ENCODE data around the gene NUDT19. TPM values are rescaled to one million over a fixed set of nuclear protein-coding genes. Genes with fewer than 3 reads are reported as not detected.
A peak's percentile ranks its signal among the peaks of the same experiment; 100 is the strongest.
"Not testable (repeated sequence)": the region's sequence is repeated elsewhere in the genome, so short reads cannot be mapped to it uniquely, and the experiment has no call there.

The NUDT19 gene
- total RNA-seq, 6 donors from 2014 or later = 9.4 to 21.6 (median 15.3) TPM

GRCh38 chr19:32653599-32653915, 38.1 kb upstream of the NUDT19 start:
- Histone ChIP-seq H3K4me1 (peaks cover 3 to 23% (median 15%) of the 10 kb centered on the region in 4 donors), H3K36me3 (peaks cover 5 to 58% (median 40%) of the 10 kb centered on the region in 4 donors), H3K27me3 (no peaks in the 10 kb centered on the region), H3K27ac (peak overlapping the region in 1 of 4 donors; percentile 11), H3K9me3 (no peaks in the 10 kb centered on the region), H3K4me3 (no peak overlapping the region)
- ATAC-seq (ENCODE audit: low FRiP score in 2 of 2) (no peak), DNase-seq (no peak)
- no peak for TF ChIP-seq POLR2A (IDR thresholded peaks at IDR 0.05)
- TF ChIP-seq EP300 (IDR thresholded peaks at IDR 0.05) = no peak
- TF ChIP-seq POLR2AphosphoS5 (IDR thresholded peaks at IDR 0.05) = no peak
- TF ChIP-seq, protein P1, sequence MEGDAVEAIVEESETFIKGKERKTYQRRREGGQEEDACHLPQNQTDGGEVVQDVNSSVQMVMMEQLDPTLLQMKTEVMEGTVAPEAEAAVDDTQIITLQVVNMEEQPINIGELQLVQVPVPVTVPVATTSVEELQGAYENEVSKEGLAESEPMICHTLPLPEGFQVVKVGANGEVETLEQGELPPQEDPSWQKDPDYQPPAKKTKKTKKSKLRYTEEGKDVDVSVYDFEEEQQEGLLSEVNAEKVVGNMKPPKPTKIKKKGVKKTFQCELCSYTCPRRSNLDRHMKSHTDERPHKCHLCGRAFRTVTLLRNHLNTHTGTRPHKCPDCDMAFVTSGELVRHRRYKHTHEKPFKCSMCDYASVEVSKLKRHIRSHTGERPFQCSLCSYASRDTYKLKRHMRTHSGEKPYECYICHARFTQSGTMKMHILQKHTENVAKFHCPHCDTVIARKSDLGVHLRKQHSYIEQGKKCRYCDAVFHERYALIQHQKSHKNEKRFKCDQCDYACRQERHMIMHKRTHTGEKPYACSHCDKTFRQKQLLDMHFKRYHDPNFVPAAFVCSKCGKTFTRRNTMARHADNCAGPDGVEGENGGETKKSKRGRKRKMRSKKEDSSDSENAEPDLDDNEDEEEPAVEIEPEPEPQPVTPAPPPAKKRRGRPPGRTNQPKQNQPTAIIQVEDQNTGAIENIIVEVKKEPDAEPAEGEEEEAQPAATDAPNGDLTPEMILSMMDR (IDR thresholded peaks at IDR 0.05) = no peak
- 70 to 88% methylated on average over 10 to 15 of the region's 15 CpGs for WGBS, 2 donors

- not testable (repeated sequence) for H3K27me3 ChIP-seq; H3K27ac ChIP-seq; ATAC-seq (ENCODE audit: low FRiP score in 2 of 2); H3K4me3 ChIP-seq; DNase-seq; H3K9me3 ChIP-seq
- H3K36me3 ChIP-seq = peaks cover 0 to 45% (median 33%) of the 10 kb centered on the region in 4 donors
- 90 to 96% methylated on average over 8 of the region's 8 CpGs for WGBS, 2 donors
- peaks cover 3 to 23% (median 15%) of the 10 kb centered on the region in 4 donors for H3K4me1 ChIP-seq
Measured at GRCh38 chr19:32656379-32656778, 35.2 kb upstream of the NUDT19 start.

DNA sequence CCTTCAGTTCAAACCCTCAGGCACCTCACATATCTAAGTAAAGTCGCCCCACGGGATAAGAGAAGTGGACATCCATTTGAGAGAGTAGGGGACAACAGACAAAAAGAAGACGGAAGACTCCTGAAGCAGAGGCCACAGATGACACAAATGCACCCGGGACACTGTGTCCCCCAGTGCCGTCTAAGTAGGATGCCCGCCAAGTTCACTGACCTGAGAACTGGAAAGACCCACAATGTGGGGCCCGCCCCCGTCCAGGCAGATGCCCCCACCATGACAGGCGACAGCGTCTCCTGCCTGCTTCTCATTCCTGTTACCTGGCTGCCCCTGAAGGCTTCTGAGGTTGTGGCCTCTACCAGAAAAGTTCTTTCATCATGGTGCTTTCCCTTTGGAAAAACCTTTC, 33.5 kb upstream of the NUDT19 start:
- no peaks in the 10 kb centered on the region for H3K27me3 ChIP-seq
- no peak for ATAC-seq (ENCODE audit: low FRiP score in 2 of 2)
- no peak for DNase-seq
- no peak for TF ChIP-seq EP300 (IDR thresholded peaks at IDR 0.05)
- TF ChIP-seq, protein P1 (IDR thresholded peaks at IDR 0.05) = no peak
- no peak for TF ChIP-seq POLR2AphosphoS5 (IDR thresholded peaks at IDR 0.05)
- 93% methylated on average over 10 of the region's 10 CpGs for WGBS, 2 donors
- H3K9me3 ChIP-seq = no peaks in the 10 kb centered on the region
- H3K27ac ChIP-seq = no peak overlapping the region
- H3K4me3 ChIP-seq = no peak overlapping the region
- H3K4me1 ChIP-seq = peaks cover 0 to 14% (median 3%) of the 10 kb centered on the region in 4 donors
- peaks cover 0 to 45% (median 32%) of the 10 kb centered on the region in 4 donors for H3K36me3 ChIP-seq

- Histone ChIP-seq H3K36me3 (peaks cover 0 to 45% (median 30%) of the 10 kb centered on the region in 4 donors), H3K4me1 (peaks cover 0 to 10% (median 0%) of the 10 kb centered on the region in 4 donors), H3K4me3 (no peak overlapping the region), H3K27ac (no peak overlapping the region), H3K9me3 (no peaks in the 10 kb centered on the region), H3K27me3 (no peaks in the 10 kb centered on the region)
- no peak for TF ChIP-seq EP300 (IDR thresholded peaks at IDR 0.05)
- TF ChIP-seq POLR2AphosphoS5 (IDR thresholded peaks at IDR 0.05) = no peak
- TF ChIP-seq, protein P1 (IDR thresholded peaks at IDR 0.05) = no peak
- no peak for TF ChIP-seq POLR2A (IDR thresholded peaks at IDR 0.05)
- DNase-seq (no peak), ATAC-seq (ENCODE audit: low FRiP score in 2 of 2) (no peak)
- WGBS, 2 donors = 85 to 96% methylated on average over 10 of the region's 10 CpGs
Measured at GRCh38 chr19:32658527-32658926, 33.1 kb upstream of the NUDT19 start.

GRCh38 chr19:32661318-32661717, 30.3 kb upstream of the NUDT19 start:
- 91 to 92% methylated on average over 7 of the region's 7 CpGs for WGBS, 2 donors
- H3K4me1 ChIP-seq = peaks cover 0 to 7% (median 0%) of the 10 kb centered on the region in 4 donors
- H3K4me3 ChIP-seq = no peak overlapping the region
- ATAC-seq (ENCODE audit: low FRiP score in 2 of 2) (no peak), DNase-seq (no peak)
- peaks cover 0 to 28% (median 15%) of the 10 kb centered on the region in 4 donors for H3K36me3 ChIP-seq
- H3K27ac ChIP-seq = no peak overlapping the region
- H3K9me3 ChIP-seq = no peaks in the 10 kb centered on the region
- no peaks in the 10 kb centered on the region for H3K27me3 ChIP-seq
- TF ChIP-seq POLR2AphosphoS5 (IDR thresholded peaks at IDR 0.05) (no peak), EP300 (IDR thresholded peaks at IDR 0.05) (no peak)
- TF ChIP-seq, protein P1 (IDR thresholded peaks at IDR 0.05) = no peak

Data from upper lobe of left lung (tissue), 6 donors.